KOPT-K1 (cell line): ENCODE measurements around the gene ZNF143.
"Not testable (repeated sequence)": the region's sequence is repeated elsewhere in the genome, so short reads cannot be mapped to it uniquely, and the experiment has no call there.

ENCODE experiments used
- H3K27ac ChIP-seq: fragments of 200-600 bp; sonication (generic); 2 replicates; pipeline ENCODE4 v1.5.1; 2016; ENCODE audit warnings: antibody characterized with exemption, mild to moderate bottlenecking, low read depth, low read length; ENCODE audit not compliant: poor library complexity, severe bottlenecking
- H3K36me3 ChIP-seq: fragments of 200-600 bp; sonication (generic); 2 replicates; pipeline ENCODE4 v1.5.1; 2017; ENCODE audit warnings: antibody characterized with exemption, mild to moderate bottlenecking, low read length, moderate library complexity; ENCODE audit not compliant: insufficient read depth
- H3K9me3 ChIP-seq: fragments of 200-600 bp; sonication (generic); 2 replicates; pipeline ENCODE4 v1.5.1; 2017; ENCODE audit warnings: antibody characterized with exemption, low read length, mild to moderate bottlenecking; ENCODE audit not compliant: insufficient read depth, poor library complexity, severe bottlenecking

ZNF143 gene

DNA sequence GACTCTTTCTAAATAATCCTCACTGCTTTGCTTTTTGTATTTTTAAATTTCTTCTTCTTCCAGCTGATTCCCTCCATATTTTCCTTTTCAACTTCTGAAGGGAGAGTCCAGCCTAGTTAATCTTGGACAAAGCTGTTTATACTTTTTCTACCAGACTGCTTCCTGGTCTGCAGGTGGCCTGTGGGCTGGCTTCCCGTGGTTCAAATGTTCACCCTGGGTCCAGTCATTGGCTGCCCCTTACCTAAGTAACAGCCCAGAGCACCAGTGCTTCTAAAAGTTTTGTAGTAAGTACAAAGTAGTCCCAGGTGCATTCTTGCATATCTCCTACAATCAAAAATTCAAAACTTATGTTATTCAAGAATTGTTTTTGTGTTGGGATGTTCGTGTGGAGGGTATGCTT, 19.1 kb downstream of the ZNF143 start:
- Histone ChIP-seq H3K9me3 (no peaks in the 10 kb centered on the region), H3K27ac (no peak overlapping the region), H3K36me3 (peaks cover 65% of the 10 kb centered on the region)

DNA sequence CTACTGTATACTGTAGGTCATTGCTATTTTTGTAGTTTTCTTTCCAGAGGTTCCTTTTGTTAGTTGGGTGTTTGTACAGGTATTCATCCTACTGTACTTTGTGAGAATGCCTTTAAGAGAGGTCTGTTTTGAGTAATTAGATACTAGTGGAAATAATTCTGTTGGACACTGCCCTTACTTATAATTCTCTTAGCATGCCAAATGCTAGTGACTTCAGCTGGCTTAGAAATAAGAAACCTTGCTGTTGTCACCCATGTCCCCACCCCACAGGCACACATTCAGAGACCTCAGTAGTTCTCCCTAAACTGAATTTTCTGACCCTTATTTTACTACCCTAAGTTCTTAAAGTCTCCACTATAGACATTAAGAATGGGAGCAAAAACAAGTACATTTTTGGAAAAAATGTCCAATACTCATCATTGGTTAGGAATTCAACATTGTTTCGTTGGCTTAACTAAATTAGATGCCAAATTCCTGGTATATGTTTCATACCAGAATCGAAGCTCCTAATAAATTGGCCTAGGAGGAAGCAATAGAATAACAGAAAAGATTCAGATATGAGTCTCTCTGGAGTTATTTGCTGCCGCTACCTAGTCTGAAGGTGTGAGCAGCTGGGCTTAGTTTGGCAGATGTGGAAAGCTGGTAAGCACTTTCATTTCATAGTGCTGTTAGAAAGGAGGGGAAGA, 28.4 kb downstream of the ZNF143 start:
- H3K27ac ChIP-seq, result no peak overlapping the region

DNA sequence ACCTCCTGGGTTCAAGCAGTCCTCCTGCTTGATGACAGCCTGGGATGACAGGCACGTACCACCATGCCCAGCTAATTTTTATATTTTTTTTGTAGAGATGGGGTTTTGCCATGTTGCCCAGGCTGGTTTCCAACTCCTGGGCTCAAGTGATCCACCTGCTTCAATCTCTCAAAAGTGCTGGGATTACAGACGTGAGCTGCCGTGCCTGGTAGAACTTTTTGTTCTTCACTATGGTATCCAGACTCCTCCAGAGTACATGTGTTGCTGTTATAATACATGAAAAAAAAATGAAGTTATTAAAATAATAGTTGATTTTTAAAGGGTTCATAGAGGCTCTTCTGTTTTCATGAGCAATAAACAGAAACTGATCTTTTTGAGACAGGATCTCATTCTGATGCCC, 29.6 kb downstream of the ZNF143 start:
- no peaks in the 10 kb centered on the region for H3K9me3 ChIP-seq
- H3K36me3 ChIP-seq, result peaks cover 56% of the 10 kb centered on the region
- no peak overlapping the region for H3K27ac ChIP-seq

More for the DNA sequence above, 28.4 kb downstream of the ZNF143 start:
- peaks cover 49% of the 10 kb centered on the region for H3K36me3 ChIP-seq
- H3K9me3 ChIP-seq, result no peaks in the 10 kb centered on the region

DNA sequence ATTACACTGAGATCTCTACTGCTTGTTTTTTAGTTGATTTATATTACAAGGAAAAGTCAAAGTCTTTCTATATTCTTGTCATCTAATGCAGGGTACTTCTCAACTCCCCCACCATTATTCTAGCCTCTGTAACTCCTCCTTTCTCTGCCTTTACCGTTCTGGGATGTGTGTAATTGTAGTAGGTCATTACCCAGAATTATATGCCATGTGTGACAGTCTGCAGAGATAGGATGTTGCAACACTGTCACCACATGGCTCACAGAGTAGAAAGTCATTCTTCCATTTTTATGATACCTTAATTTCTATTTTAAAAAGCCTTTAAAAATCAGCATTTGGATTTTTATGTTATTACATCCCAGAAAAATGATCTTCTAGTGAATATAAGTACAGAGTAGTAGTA, 32.7 kb downstream of the ZNF143 start:
- H3K36me3 ChIP-seq, result peaks cover 69% of the 10 kb centered on the region
- no peak overlapping the region for H3K27ac ChIP-seq
- H3K9me3 ChIP-seq, result no peaks in the 10 kb centered on the region

DNA sequence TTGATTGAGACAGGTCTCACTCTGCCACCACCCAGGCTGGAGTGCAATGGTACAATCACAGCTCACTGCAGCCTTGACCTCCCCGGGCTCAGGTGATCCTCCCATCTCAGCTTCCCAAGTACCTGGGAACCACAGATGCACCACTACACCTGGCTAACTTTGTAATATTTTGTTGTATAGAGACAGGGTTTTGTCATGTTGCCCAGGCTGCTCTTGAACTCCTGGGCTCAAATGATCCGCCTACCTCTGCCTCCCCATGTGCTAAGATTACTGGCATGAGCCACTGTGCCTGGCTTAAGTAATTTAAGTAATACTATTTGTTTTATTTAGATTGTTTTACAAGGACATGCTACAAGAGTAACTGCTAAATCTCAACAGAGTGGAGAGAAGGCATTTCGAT, 33.5 kb downstream of the ZNF143 start:
- no peaks in the 10 kb centered on the region for H3K9me3 ChIP-seq
- peaks cover 72% of the 10 kb centered on the region for H3K36me3 ChIP-seq
- no peak overlapping the region for H3K27ac ChIP-seq

DNA sequence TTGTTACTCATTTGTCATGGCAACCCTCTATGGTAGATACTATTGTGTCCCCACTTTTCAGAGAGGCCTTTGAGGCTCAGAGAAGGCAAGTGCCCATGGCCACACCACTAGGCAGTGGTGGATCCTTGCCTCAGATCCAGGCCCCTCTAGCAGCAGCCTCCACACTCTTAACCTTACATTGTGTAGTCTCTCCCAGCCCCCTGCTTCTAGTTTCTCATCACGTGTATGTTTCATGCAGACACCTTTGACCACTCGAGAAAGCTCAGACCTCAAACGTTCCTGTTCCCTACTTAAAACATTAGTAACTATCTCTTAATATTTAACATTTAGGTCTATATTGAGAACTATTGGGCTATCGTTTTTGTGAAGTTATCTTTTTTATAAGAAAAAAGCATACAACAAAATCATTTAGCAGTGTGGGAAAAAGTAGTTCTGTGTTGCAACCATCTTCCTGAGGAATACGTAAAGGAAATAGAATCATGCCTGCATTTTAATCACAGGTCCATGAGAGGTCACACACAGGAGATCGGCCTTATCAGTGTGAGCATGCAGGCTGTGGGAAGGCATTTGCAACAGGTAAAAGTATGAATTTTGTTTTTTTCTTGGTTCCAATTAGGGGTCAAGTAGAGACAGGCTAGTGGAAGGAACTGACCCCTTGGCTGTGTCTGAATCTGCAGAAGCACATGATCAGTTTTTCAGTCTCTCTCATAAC, 35.1 kb downstream of the ZNF143 start:
- H3K9me3 ChIP-seq, result no peaks in the 10 kb centered on the region
- peaks cover 77% of the 10 kb centered on the region for H3K36me3 ChIP-seq
- H3K27ac ChIP-seq, result no peak overlapping the region

DNA sequence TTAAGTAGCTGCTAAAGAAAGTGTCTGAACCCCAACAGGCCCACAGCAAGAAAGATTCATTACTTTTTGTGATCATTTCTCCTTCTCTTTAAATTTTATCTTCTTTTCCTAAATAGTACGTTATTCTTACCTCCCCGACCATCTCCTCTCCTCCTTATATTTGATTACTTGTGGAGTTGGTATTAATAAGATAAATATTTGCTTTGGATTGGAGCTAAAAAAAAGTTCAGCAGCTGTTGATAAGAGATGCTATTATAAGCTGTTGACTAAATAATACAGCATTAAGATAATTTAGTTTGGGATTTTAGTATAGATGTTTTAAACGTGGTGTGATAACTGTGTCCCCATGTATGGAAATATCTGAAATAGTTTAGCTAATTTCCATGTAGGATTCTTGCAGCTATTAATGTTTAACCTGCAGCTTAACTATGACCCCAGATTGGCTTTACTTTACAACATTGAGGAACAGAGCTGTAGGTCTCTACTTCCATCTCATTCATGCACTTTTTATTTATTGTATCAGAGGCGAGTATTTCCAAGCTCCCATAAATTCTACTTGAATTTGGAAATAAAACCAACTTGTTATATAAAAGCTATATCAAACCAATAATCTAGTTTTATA, 37.8 kb downstream of the ZNF143 start:
- Histone ChIP-seq H3K36me3 (peaks cover 89% of the 10 kb centered on the region), H3K27ac (no peak overlapping the region)

DNA sequence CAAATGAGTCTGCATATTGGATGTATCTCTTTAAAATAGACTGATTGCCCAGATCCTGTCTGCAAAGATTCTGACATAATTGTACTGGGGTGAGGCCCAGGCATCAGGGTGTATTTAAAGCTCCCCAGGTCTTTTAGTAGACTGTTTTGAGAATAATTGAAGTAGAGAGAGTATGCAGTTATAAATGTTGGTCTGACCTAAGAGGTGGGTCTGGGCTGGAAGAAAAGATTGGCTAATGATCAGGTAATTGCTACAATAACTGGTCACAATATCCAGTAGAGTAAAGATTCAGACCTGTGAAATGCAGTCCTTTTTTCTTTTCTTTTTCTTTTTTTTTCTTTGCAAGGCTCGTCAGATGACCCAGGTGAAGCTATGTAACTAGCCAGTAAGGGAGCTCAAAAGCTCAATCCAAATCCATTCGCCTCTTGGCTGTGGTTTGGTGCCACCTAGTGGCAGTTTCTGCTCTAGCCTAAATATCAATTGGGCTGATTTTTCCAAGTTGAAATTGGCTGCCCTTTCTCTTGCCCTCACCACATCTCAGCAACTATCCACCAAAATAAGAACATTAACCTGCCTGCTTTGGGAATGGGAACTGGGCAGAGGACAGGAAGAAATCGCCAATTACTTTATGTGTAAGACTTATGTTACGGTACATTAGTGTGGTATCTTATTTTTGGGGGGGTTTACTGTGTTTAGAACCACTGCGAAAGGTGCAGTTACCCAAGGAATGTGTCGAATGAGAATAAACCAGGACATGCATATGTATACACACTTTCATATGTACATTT, 45.9 kb downstream of the ZNF143 start:
- Histone ChIP-seq H3K9me3 (no peaks in the 10 kb centered on the region), H3K36me3 (peaks cover 31% of the 10 kb centered on the region), H3K27ac (no peak overlapping the region)

More for the DNA sequence above, 37.8 kb downstream of the ZNF143 start:
- H3K9me3 ChIP-seq, result no peaks in the 10 kb centered on the region

DNA sequence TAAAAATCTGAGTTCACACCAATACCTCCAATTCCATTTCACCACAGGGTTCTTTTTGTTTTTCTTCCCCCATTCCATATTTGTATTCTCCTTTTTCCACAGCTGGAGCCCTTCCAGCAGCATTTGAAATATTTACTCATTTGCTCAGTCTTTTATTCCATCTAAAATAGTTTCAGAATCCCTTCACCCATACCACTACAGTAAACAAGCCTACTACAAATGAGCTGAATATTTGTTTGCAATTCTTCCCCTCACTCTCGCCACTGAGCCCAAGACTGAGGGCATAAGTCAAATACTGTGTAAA, 46.4 kb downstream of the ZNF143 start:
- H3K36me3 ChIP-seq, result peaks cover 34% of the 10 kb centered on the region
- no peak overlapping the region for H3K27ac ChIP-seq
- H3K9me3 ChIP-seq, result no peaks in the 10 kb centered on the region

DNA sequence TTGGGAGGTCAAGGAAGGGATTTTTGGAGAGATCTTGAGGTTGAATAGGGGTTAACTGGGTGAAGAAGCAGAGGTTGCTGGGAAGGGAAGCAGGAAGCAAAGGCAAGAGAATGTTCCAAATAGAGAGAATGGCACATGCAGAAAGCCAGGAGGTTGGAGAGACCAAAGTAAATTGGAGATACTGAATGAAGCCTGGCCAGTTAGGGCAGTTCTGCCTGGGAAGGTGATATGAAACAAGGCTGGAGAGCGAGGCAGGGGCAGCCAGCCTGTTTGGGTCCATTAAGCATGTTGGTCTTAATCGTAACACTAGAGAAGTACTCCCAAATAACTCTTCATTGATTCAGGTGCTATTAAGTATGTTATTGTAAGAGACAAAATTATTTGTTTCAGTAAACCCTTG, 48.2 kb downstream of the ZNF143 start:
- Histone ChIP-seq H3K27ac (no peak overlapping the region), H3K36me3 (peaks cover 38% of the 10 kb centered on the region), H3K9me3 (no peaks in the 10 kb centered on the region)

DNA sequence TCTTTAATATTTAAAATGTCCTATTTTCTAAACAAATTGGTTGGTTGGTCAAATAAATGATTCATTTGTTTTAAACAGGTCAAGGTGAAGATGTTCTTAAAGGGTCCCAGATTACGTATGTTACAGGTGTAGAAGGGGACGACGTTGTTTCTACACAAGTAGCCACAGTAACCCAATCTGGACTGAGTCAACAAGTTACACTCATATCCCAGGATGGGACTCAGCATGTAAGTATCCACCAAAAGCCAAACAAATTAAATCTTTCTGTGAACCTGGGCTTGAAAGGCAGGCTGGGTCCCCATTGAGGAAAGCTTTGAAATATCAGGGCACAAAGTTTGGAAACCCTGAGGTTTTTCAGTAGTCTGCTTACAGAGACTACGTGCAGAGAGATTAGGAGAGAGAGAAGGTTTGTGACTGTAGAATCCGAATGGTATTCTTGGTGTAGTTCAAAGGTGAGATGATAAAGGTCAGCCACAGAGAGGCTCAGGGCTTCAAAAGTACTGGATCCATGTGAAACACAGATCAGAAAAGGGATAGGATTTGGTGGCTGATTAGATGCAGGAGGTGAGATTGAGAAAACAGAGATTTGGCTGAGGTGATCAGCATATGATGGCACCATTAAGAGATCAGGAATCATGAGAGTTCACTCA, 51.7 kb downstream of the ZNF143 start:
- no peak overlapping the region for H3K27ac ChIP-seq
- H3K36me3 ChIP-seq, result peaks cover 67% of the 10 kb centered on the region
- no peaks in the 10 kb centered on the region for H3K9me3 ChIP-seq

DNA sequence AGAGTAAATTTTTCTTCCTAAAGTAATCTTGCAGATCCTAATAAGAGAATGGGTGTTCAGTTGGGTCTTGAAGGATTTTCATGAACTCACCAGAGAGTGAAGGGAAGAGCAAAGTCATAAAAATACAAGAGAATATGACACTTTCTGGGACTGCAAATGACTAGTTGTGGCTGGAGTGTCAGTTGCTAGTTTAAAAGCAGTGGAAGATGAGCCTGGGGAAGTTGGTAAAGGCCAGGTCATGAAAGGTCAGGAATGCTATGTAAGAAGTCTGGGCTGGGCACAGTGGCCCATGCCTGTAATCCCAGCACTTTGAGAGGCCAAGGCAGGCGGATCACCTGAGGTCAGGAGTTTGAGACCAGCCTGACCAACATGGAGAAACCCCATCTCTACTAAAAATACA, 53.8 kb downstream of the ZNF143 start:
- not testable (repeated sequence) for H3K9me3 ChIP-seq, H3K27ac ChIP-seq
- H3K36me3 ChIP-seq, result peaks cover 57% of the 10 kb centered on the region

DNA sequence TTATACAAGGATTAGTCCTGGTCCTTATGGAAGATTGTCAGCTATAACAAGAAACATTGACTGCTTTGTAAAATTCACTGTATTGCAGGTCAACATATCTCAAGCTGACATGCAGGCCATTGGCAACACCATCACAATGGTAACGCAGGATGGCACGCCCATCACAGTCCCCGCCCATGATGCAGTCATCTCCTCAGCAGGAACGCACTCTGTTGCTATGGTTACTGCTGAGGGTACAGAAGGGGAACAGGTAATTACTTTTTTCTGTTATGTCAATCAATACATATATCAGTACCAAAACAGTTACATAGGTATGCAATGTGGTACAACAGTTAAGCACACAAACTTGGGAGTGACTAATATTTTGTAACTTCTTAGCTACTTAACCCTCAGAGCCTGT, 55.3 kb downstream of the ZNF143 start:
- Histone ChIP-seq H3K9me3 (no peaks in the 10 kb centered on the region), H3K36me3 (peaks cover 57% of the 10 kb centered on the region), H3K27ac (no peak overlapping the region)

DNA sequence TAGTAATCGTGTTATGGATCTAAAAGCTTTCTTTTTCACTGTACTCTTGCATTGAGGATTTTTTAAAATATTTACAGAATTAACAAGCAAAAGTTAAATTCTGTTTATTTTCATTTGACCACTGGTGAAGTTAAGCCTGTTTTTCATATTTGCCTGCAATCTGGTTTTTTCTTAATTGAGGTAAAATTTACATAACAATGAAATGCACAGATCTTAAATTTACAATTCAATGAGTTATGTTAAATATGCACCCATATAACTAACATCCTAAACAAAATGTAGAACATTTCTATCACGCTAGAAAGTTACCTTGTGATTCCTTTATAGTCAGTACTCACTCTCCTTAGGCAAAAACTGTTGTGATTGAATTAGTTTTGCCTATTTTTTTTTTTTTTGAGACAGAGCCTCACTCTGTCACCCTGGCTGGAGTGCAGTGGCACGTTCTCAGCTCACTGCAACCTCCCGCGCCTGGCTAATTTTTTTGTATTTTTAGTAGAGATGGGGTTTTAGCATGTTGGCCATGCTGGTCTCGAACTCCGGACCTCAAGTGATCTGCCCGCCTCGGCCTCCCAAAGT, 58.1 kb downstream of the ZNF143 start:
- Histone ChIP-seq H3K27ac (no peak overlapping the region), H3K36me3 (peaks cover 36% of the 10 kb centered on the region), H3K9me3 (no peaks in the 10 kb centered on the region)
